Measurements from ENCODE around the gene CDK2.
A peak's percentile ranks its signal among the peaks of the same experiment; 100 is the strongest.
"Not testable (repeated sequence)": the region's sequence is repeated elsewhere in the genome, so short reads cannot be mapped to it uniquely, and the experiment has no call there.

Gene CDK2

DNA sequence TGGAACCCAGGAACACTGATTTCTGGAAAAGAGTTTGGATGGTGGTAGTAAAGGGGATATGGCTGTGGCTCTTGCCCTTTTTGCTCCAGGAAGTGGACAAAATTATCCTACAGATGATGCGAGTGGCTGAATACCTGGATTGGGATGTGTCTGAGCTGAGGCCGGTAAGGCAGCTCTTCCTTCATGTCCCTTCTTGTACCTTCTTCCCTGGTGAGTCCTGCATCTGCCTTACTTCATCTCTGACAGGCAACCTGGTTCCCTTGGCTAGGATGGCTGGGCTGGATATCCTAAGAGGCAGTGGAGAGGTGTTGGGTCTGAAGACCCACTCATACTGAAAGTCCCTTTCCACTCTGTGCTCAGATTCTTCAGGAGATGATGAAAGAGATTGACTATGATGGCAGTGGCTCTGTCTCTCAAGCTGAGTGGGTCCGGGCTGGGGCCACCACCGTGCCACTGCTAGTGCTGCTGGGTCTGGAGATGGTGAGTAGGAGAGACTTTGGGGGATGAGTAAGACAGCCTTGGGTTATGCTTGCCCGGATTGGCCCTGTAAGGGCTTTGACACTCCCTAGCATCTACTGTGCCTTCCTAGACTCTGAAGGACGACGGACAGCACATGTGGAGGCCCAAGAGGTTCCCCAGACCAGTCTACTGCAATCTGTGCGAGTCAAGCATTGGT lies 27.7 kb upstream of the CDK2 start:
- no peak for DNase-seq

DNA sequence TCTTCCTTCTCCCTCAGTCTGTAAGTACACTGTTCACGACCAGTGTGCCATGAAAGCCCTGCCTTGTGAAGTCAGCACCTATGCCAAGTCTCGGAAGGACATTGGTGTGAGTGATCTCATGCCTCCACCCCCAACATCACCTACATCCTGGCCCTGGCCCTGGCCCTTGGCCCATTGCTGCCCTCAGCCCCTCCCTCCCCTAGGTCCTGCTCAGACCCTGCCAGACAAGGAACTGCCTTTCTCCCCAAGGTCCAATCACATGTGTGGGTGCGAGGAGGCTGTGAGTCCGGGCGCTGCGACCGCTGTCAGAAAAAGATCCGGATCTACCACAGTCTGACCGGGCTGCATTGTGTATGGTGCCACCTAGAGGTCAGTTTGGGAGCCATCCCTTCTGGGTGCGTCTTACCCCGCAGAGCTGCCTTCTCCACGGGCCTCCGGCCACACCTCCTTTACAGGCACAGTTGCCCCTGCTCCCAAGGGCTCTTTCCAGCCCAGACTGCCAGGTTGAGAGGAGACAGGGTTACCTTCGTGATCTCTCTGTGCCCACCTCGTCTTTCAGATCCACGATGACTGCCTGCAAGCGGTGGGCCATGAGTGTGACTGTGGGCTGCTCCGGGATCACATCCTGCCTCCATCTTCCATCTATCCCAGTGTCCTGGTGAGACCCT lies 26.4 kb upstream of the CDK2 start:
- DNase-seq, result peak; percentile 56

DNA sequence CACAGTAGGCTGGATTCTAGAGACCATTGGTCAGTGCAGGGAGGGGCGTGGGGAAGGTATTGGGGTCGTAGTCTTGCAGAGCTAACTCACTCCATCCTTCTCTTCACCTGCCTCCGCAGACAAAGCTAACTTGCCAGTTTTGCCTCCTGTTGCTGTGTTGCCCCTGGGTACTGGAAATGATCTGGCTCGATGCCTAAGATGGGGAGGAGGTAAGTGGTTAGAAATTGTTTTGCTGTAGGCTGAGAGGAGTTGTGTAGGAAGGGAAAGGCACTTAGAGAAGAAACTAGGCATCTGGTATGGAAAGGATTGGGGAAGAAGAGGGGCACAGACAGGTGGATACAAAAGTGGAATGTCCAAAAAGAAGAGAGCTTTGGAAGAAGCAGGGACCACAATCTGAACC lies 24.6 kb upstream of the CDK2 start:
- no peak for DNase-seq

DNA sequence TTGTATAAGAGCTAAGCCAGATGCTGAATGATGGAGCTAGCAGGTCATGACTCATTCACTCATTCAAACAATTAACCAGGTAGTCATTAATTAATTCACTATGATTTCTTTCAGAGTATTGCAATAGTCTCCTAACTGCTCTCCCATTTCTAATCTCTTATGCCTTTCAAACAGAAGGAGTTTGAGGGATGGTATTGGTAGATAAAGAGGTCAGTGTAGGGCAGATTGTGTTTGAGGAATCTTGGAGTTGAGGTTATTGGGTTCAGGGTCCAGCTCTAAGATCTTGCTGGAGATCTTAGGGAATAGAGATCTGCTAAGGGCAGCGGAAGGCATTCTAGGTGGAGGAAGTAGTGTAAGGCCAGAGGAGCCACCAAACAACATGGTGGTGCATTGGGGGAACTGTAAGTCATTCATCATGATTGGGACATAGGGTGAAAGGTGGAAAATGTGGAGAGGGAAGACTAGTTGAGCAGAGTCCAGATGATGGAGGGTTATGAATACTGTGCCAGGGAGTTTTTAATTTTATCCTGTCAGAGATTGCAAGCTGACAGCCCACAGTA lies 24.0 kb upstream of the CDK2 start:
- DNase-seq, result no peak

DNA sequence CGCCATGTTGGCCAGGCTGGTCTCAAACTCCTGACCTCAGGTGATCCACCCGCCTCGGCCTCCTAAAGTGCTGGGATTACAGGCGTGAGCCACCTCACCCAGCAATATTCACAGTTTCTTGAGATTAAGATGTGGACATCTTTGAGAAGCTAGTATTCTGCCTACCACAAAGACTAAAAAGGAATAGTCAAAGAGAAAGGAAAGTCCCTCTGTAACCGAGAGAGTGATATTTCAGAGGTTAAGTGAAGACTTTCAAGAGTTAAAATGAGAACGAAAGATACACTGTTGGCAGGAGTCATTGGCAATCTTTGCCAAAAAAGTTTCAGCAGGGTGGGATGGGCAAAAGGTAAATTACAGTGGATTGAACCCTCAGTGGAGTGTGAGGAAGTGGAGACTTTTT lies 20.1 kb upstream of the CDK2 start:
- no peak for DNase-seq

DNA sequence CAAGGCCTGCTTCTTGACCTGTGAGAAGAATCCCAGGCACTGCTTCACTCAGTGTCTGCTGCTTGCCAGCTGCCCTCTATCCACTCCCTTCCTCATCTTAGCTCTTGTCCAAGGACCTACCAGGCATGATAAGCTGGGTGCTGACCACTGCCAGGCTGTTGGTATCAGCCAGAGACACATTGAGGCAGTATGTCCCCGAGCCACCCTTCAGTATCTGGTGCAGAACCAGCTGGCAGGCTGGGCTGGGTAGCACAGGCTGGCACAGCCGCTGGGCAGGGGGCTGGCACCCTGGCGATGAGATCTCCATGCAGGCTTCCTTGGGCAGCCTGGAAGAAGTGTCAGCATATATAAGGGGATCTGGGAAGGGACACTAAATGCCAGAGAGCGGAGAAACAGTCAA lies 11.3 kb upstream of the CDK2 start:
- DNase-seq, result no peak

DNA sequence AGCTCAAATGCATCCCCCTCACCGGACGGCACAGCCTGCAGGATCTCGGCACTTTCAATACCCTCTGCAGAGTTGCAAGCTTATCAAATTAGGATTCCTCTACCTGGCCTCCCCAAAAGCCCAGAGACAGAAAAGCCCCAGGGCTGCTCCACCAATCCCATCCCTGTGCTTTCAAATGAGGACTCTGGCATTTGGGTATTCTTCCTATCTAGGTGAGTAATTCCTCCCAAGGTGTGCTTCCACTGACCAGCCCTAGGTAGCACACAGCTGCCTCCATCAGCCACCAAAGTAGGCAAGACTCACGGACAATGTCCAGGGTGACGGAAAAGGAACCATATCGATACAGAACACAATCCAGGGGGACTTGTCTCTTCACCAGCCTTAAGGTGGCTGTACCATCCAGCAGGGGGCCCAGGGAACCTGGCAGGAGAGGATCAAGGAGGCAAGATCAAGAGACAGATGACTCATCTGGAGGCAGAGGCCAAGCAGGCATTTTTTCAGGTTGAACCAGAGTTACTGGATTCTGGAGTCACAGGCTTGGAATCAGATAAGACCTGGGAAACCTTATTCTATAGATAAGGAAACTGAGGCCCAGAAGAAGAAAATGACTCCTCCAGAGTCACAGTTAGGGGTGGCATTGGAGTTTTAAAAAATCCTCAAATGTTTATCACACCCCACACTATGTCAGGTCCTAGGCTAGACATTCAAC lies 10.7 kb upstream of the CDK2 start:
- DNase-seq, result no peak

DNA sequence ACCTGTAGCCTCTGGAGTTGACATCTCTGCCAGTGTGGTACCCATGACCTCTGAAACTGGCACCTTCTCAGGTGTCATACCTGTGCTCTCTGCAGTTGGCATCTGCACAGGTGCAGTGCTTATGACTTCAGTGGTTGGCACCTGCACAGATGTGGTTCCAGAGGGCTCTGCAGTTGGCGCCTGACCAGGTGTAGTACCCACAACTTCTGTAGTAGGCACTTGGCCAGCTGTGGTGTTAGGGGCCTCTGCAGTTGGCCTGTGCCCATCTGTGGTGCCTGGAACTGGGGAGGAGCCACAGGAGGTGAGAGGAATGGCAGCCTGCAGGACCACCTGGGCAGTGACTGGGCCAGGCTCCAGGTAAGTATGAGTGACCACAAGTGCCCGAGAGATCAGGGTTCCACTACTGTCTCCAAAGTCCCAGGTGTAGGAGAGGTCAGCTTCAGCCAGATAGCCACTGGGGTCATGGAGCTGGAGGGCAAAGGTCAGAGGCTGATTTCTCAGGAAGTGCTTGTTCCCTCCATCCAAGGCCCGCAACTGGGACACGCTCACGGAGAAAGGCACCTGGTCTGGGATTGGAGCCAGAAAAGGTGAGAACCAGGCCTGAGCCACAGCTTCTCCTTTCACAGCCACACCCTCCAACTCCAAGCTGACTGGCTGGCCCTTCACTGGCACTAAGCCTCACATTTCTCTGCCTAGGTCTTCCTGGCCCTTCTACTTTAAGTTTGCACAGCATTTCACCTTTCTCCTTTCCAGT lies 9.3 kb upstream of the CDK2 start:
- DNase-seq, result no peak

DNA sequence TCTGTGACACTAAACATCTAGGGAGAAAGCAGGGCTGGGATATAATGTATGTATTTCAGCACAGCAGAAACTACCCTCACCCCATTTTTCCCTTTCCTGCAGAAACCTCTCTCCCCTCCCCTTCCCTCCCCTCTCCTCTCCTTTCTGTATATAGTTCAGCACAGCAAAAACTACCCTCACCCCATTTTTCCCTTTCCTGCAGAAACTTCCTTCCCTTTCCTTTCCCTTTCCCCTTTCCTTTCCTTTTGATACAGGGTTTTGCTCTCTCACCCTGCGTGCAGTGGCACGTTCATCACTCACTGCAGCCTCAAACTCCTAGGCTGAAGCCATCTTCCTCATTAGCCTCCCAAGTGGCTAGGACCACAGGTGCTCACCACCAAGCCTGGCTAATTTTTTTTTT lies 2.9 kb upstream of the CDK2 start:
- DNase-seq, result no peak

DNA sequence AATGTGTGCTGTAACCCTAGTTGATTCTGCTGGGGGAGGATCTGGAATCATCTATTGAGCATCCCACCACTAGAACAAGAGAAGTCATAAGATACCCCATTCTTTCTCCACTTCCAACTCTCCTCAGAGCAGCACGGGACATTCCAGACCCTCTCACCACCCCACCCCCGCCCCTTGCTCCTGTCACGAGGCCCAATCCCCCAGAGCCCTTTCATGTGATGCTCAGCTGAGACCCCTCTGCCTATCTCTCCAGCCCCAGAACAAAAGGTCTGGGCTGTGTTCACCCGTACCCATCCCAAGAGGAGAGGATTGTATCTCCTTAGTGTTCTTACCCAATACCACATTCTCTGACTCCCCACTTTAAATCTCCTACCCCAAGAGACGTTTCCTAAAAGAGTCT lies 1.4 kb upstream of the CDK2 start:
- DNase-seq, result no peak

DNA sequence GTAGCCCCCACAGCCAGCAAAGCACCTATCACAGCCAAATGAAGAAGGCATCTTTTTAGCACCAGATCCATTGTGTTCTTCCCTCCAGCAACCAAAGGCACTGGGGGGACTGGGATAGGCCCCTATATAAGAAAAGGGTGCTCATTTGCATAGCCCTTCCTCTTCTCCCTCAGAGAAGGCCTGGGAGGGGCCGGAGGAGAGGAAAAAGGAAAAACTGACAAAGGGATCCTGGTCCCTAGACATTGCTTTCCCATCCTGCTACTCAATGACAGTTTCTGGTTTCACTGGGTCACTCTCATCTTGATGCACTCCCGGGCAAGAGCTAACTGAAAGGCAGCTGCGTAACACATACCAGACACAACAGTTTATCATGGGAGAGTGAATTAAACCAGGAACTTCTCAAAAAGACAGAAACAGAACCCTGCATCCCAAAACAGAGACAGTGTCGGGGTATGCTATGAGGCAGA lies 656 bp upstream of the CDK2 start, which contains the start of gene PMEL:
Gene PMEL (minus strand): TSS at position 102 of the 467 bp plus-strand sequence. CDS start 31 bp downstream, at position 71.
- DNase-seq, result no peak

DNA sequence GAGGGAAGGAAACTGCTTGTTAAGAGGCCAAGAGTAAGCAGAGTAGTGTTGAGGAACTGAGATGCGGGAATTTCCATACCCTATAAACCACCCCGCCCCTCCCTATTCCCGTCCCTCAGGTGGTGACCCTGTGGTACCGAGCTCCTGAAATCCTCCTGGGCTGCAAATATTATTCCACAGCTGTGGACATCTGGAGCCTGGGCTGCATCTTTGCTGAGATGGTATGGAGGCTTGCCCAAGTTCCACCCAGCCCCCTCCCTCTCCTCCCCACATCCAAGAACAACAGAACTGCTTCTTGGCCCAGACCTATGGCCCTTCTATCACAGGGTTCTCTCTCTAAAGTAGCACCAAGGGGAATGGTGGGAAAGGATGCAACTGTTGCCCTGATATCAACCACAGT lies 2.7 kb downstream of the CDK2 start:
- DNase-seq, result no peak

DNA sequence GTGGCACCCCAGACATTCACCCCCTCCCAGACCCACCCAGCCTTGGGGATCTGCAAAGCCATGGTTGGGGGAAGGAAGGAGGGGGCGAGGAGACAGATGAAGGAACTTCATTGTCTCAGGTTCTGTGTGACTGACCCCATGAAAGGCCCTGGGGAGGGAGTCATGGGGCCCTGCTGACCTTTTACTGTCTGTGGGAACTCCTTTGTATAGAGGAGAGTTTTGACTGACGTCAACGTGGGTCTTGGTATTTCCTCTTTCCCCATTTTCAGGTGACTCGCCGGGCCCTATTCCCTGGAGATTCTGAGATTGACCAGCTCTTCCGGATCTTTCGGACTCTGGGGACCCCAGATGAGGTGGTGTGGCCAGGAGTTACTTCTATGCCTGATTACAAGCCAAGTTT lies 4.1 kb downstream of the CDK2 start:
- DNase-seq, result no peak

DNA sequence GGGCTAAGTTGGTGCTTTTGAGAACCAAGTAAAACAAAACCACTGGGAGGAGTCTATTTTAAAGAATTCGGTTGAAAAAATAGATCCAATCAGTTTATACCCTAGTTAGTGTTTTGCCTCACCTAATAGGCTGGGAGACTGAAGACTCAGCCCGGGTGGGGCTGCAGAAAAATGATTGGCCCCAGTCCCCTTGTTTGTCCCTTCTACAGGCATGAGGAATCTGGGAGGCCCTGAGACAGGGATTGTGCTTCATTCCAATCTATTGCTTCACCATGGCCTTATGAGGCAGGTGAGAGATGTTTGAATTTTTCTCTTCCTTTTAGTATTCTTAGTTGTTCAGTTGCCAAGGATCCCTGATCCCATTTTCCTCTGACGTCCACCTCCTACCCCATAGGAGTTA lies 5.4 kb downstream of the CDK2 start:
- DNase-seq, result no peak

DNA sequence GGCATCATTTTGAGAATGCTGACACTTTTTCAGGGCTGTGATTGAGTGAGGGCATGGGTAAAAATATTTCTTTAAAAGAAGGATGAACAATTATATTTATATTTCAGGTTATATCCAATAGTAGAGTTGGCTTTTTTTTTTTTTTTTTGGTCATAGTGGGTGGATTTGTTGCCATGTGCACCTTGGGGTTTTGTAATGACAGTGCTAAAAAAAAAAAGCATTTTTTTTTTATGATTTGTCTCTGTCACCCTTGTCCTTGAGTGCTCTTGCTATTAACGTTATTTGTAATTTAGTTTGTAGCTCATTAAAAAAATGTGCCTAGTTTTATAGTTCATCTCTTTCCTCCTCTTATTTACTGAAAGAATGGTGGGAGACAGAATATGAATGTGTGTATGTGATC lies 5.8 kb downstream of the CDK2 start:
- no peak for DNase-seq

DNA sequence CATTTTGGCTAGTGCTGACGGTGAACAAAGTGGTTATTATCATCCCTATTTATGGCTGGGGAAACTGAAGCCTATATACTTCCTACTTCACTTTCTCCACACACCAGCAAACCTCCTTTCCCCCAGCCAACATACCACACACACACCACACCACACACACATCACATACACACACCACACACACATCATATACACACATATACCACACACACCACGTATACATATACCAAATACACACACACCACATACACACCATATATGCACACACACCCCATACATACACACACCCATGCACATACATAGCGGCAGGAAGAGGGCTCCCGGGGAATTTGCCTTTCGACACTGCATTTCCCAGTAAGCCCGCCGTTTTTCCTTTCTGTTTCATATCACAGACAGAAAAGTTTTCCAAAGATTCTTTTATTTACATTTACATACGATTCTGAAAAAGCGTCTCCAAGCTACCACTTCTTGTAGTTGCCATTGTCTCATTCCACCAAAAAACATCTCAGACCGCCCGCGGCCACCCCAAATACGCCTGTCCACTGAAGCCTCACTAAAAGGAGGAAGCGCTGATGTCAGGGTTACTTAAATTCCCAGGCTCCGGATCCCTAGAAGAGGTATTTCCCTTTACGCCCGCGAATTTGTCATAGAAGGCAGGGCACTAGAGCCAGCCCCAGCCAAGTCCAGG lies 6.4 kb downstream of the CDK2 start:
- no peak for DNase-seq

DNA sequence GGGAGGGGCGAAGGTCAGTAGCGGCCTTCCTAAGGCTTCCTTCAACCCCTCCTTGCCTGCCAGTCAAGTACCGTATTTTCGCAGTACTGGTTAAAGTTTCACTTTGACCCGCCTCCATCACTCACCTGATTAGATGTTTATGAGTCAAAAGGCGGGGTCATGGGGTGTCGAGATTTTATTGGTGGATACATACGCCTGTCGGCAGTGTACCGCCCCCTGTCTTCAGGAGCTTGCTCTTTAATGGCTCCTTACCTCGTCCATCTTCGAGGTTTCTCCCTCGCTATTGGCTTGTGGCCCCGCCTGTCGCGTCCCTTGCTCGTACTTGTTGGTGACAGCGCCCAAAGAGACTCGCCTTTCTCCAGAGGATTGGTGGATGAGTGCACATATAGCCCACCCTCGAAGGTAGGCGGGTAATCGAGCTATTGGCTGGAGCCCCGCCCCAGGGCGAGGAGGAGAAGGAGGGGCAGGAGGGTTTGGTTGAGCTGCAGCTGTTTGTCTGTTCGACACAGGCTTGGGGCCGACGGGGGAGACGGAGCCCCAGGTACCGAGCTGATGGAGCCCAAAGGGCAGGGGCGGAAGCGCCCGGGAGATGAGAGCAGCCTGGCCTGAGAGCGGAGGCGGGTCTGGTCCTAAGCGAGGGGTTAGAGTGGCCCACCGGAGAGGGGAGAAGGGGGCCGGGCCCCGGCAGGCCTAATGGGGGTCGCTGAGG lies 7.1 kb downstream of the CDK2 start, which contains the start of gene RAB5B:
Gene RAB5B (plus strand): TSS at position 480 of the 709 bp plus-strand sequence. CDS start 12,883 bp downstream, outside the sequence.
- peak; percentile 100 for DNase-seq

DNA sequence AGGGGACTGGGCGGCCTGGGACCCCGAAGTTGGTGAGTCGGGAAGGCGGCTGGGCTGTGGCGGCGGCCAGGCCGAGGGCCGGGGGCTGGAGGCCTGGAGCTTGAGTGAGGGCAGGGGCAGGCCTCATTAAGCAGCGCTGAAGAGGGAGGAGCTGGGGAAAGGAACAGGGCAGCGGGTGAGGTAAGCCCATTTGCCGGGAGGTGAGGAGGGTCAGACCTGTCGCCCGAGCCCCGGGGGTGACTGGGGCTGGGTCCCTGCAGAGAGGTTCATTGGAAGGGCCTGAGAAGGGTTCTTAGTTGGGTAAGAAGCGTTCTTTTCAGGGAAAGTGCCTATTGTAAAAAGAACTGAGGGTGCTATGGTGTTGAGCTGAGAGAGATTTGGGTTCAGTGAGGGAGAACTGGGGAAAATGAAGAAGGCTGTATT lies 7.7 kb downstream of the CDK2 start:
- DNase-seq, result peak; percentile 2

DNA sequence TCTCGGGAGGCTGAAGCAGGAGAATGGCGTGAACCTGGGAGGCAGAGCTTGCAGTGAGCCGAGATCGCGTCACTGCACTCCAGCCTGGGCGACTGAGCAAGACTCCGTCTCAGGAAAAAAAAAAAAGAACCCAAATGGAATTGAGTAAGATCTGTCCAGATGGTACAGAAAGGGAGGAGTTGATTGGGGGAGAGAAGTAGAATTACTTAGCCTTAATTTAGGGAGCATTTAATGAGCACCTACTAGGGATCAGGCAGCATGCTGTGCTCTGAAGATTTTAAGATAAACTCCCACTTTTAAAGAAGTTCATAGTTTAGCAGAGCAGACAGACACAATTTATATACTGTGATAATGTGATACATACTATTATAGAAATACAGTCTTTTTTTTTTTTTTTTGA lies 11.8 kb downstream of the CDK2 start:
- no peak for DNase-seq

DNA sequence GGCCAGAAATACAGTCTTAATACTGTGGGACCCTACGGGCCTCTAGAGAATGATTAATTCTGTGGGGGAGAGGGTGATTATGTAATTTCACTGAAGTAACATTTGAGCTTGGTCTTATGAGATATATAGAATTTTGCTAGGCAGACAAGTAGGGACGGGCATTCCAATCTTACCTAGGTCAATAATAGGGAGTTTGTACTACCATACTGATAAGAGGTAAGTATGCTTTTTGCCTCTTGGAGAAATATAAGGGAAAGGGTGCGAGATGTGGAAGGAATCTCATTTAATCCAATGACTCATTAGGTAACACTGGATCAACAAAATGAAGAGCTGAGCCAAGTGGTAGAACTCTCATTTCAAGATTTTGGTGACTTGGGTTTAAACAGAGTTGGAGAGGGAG lies 12.4 kb downstream of the CDK2 start:
- DNase-seq, result no peak

DNA sequence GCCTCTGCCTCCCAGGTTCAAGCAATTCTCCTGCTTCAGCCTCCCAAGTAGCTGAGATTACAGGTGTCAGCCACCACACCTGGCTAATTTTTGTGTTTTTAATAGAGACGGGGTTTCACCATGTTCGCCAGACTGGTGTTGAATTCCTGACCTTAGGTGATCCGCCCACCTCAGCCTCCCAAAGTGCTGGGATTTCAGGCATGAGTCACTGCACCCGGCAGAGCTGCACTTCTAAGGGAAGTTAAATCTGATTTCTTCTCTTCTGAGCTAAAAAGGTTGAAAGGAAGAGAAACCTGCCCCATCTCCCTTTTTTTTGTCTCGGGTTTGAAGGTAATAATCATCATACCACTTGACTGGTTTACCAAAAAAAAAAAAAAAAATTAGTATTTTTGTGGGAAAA lies 15.3 kb downstream of the CDK2 start:
- not testable (repeated sequence) for DNase-seq

Data from DMS153 (cell line).